GM23338 (cell line): ENCODE results near the gene TAS2R3. TPM values are rescaled to one million over a fixed set of nuclear protein-coding genes. Genes with fewer than 3 reads are reported as not detected.

ENCODE experiments used
- ATAC-seq: fragments of 200-7000 bp; cut with Tn5 transposase; 3 replicates; pipeline ENCODE4 v1.9.1; 2020
- DNase-seq: peaks from one replicate; pipeline ENCODE4 v3.0.0-alpha.2; 2015; ENCODE audit warnings: low spot score
- H2AFZ ChIP-seq: fragments of 200-600 bp; sonication (generic); 2 replicates; pipeline ENCODE4 v1.8.0; 2016; ENCODE audit warnings: antibody characterized with exemption, mild to moderate bottlenecking, moderate library complexity
- H3F3A ChIP-seq: fragments of 200-600 bp; sonication (generic); replicated peaks from 2 replicates; pipeline ENCODE4 v1.8.0; 2017; ENCODE audit warnings: antibody characterized with exemption, mixed run types, low read depth
- H3K27ac ChIP-seq: fragments of 200-600 bp; sonication (generic); 2 replicates; pipeline ENCODE4 v1.6.1; 2016; ENCODE audit warnings: low read depth
- H3K27me3 ChIP-seq: fragments of 200-600 bp; sonication (generic); 2 replicates; pipeline ENCODE4 v1.8.0; 2016; ENCODE audit warnings: mild to moderate bottlenecking, mixed run types, moderate library complexity; ENCODE audit not compliant: insufficient read depth
- H3K36me3 ChIP-seq: fragments of 200-600 bp; sonication (generic); 2 replicates; pipeline ENCODE4 v1.8.0; 2016; ENCODE audit warnings: mild to moderate bottlenecking; ENCODE audit not compliant: insufficient read depth
- H3K4me1 ChIP-seq: fragments of 200-600 bp; sonication (generic); 2 replicates; pipeline ENCODE4 v1.8.0; 2016; ENCODE audit warnings: mild to moderate bottlenecking, moderate library complexity; ENCODE audit not compliant: insufficient read depth
- H3K4me2 ChIP-seq: fragments of 200-600 bp; sonication (generic); 2 replicates; pipeline ENCODE4 v1.7.1; 2017; ENCODE audit warnings: mixed run types
- H3K4me3 ChIP-seq: fragments of 200-600 bp; sonication (generic); 2 replicates; pipeline ENCODE4 v1.6.1; 2016; ENCODE audit warnings: mixed run types
- H3K79me2 ChIP-seq: fragments of 200-600 bp; sonication (generic); replicated peaks from 2 replicates; pipeline ENCODE4 v1.8.0; 2017; ENCODE audit warnings: mild to moderate bottlenecking; ENCODE audit not compliant: insufficient read depth
- H3K9me2 ChIP-seq: fragments of 200-600 bp; sonication (generic); 2 replicates; pipeline ENCODE4 v1.8.0; 2017; ENCODE audit not compliant: insufficient read depth
- H4K20me1 ChIP-seq: fragments of 200-600 bp; sonication (generic); replicated peaks from 2 replicates; pipeline ENCODE4 v1.8.0; 2017; ENCODE audit warnings: mild to moderate bottlenecking; ENCODE audit not compliant: insufficient read depth
- H3K27ac Mint-ChIP-seq: 2 replicates; pipeline ENCODE4 v1.8.0; 2020; ENCODE audit warnings: inconsistent platforms, mild to moderate bottlenecking, moderate library complexity, mixed read lengths
- H3K27me3 Mint-ChIP-seq: 3 replicates; pipeline ENCODE4 v1.8.0; 2022; ENCODE audit warnings: low read depth, mild to moderate bottlenecking, moderate library complexity, mixed read lengths, inconsistent platforms; ENCODE audit not compliant: insufficient read depth, poor library complexity
- H3K36me3 Mint-ChIP-seq: 3 replicates; pipeline ENCODE4 v1.8.0; 2021; ENCODE audit warnings: low read depth, mild to moderate bottlenecking, inconsistent platforms, moderate library complexity, mixed read lengths
- H3K4me1 Mint-ChIP-seq: 3 replicates; pipeline ENCODE4 v1.8.0; 2020; ENCODE audit warnings: mild to moderate bottlenecking, inconsistent platforms, mixed read lengths
- H3K4me3 Mint-ChIP-seq: 3 replicates; pipeline ENCODE4 v1.8.0; 2021; ENCODE audit warnings: moderate library complexity, mild to moderate bottlenecking, inconsistent platforms, mixed read lengths
- H3K9me3 Mint-ChIP-seq: 3 replicates; pipeline ENCODE4 v1.8.0; 2020; ENCODE audit warnings: moderate library complexity, mild to moderate bottlenecking, inconsistent platforms, mixed read lengths
- CREB1 ChIP-seq: fragments of 250-450 bp; sonication (Bioruptor Pico); IDR thresholded peaks from 2 replicates; pipeline ENCODE4 v1.5.0; 2020; ENCODE audit warnings: low read depth, mild to moderate bottlenecking, moderate library complexity
- EZH2phosphoT487 ChIP-seq: fragments of 200-600 bp; sonication (generic); IDR thresholded peaks from one replicate; pipeline ENCODE4 v1.8.1; 2018; ENCODE audit warnings: antibody characterized with exemption; ENCODE audit not compliant: unreplicated experiment
- JUNB ChIP-seq: IDR thresholded peaks from one replicate; pipeline ENCODE4 v1.6.1; 2016; ENCODE audit warnings: antibody characterized with exemption; ENCODE audit not compliant: unreplicated experiment
- NANOG ChIP-seq: IDR thresholded peaks from 2 replicates; pipeline ENCODE4 v1.6.1; 2016; ENCODE audit warnings: antibody characterized with exemption, borderline replicate concordance
- POLR2AphosphoS5 ChIP-seq: IDR thresholded peaks from 2 replicates; pipeline ENCODE4 v1.6.1; 2016; ENCODE audit warnings: antibody characterized with exemption, low read depth
- ZNF114 ChIP-seq: fragments of 250-450 bp; sonication (Bioruptor Pico); IDR thresholded peaks from 2 replicates; pipeline ENCODE4 v1.5.0; 2020; ENCODE audit warnings: mild to moderate bottlenecking, moderate library complexity
- ZNF331 ChIP-seq: fragments of 250-450 bp; sonication (Bioruptor Pico); IDR thresholded peaks from 2 replicates; pipeline ENCODE4 v1.5.0; 2020; ENCODE audit warnings: low read depth, mild to moderate bottlenecking, moderate library complexity
- long read RNA-seq: library from polyadenylated mRNA; unstranded; transcript quantifications from one replicate; pipeline ENCODE4 v2.0.0, GENCODE V29; 2020; ENCODE audit not compliant: unreplicated experiment
- polyA plus RNA-seq: library from polyadenylated mRNA; unstranded; fragments of >200 nt; fragmentation: Nextera tagmentation; extraction: Ambion mirVana; gene quantifications from 2 replicates; pipeline ENCODE4 v1.2.1, GENCODE V29; 2016
- total RNA-seq: library from RNA; depleted of rRNA; stranded (reverse); fragments of >200 nt; shearing (Covaris generic); gene quantifications from 2 replicates; pipeline ENCODE4 v1.2.3, GENCODE V29; 2014; rRNA removed
- TF ChIP-seq, protein P1 (sequence below), 2 experiments: fragments of 200-600 bp in 1 of 2; sonication (generic) in 1 of 2; conservative IDR thresholded peaks; 2 replicates each; pipeline versions ENCODE4 v1.5.1 to v1.6.1; 2016 to 2017; ENCODE audit warnings: antibody characterized with exemption in 2 of 2, low read depth in 2 of 2, mild to moderate bottlenecking in 2 of 2, moderate library complexity in 1 of 2
- TF ChIP-seq, protein P2 (sequence below): fragments of 250-450 bp; sonication (Bioruptor Pico); IDR thresholded peaks from 2 replicates; pipeline ENCODE4 v1.5.0; 2020; ENCODE audit warnings: mild to moderate bottlenecking, moderate library complexity
- TF ChIP-seq, protein P3 (sequence below): IDR thresholded peaks from 2 replicates; pipeline ENCODE4 v1.6.1; 2016; ENCODE audit warnings: antibody characterized with exemption

The TAS2R3 gene, protein sequence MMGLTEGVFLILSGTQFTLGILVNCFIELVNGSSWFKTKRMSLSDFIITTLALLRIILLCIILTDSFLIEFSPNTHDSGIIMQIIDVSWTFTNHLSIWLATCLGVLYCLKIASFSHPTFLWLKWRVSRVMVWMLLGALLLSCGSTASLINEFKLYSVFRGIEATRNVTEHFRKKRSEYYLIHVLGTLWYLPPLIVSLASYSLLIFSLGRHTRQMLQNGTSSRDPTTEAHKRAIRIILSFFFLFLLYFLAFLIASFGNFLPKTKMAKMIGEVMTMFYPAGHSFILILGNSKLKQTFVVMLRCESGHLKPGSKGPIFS
- total RNA-seq (3.9 and 6.9 TPM in 2 replicates), polyA plus RNA-seq (not detected in 2 replicates)
- long read RNA-seq, result 0 reads

DNA sequence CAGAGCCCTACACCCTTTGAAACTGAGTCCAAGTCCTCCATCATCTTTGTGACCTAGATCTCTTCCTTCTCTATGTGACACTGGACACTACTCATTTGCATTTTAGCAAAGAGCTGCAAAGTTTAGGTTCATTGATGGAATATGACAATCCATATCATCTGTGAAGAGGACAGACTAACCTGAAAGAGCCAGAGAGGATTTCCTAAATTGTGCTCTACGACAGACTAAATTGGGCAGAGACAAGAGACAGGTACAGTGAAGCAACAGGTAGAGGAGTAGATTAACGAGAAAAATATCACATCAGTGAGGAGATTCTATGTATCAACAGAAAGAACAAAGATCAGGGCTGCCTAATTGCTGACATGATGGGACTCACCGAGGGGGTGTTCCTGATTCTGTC lies at the start of gene TAS2R3:
TSS of gene TAS2R3 (plus strand) at position 301 of the 400 bp plus-strand sequence. CDS start at position 363, 62 bp downstream.
- no peak within 1 kb of the TSS for H2AFZ ChIP-seq
- no peaks in the 10 kb centered on the region for H3K9me3 Mint-ChIP-seq
- peaks cover 6% of the 10 kb centered on the region for H3K36me3 ChIP-seq
- no peak for DNase-seq
- no peak within 1 kb of the TSS for H3K27ac ChIP-seq
- H3K4me3 ChIP-seq, result no peak within 1 kb of the TSS
- H3K27me3 Mint-ChIP-seq, result no peaks in the 10 kb centered on the region
- peaks cover 36% of the 10 kb centered on the region for H3K36me3 Mint-ChIP-seq
- no peak within 1 kb of the TSS for H3K27ac Mint-ChIP-seq
- no peaks in the 10 kb centered on the region for H3K9me2 ChIP-seq
- no peaks in the 10 kb centered on the region for H3K4me1 ChIP-seq
- H4K20me1 ChIP-seq, result 0 out of 2 replicates have a peak, but pooled peaks cover 3% of the 10 kb centered on the region
- H3F3A ChIP-seq, result no peaks in the 10 kb centered on the region
- H3K4me1 Mint-ChIP-seq, result 0 out of 3 replicates have a peak, but pooled peaks cover 2% of the 10 kb centered on the region
- H3K4me3 Mint-ChIP-seq, result no peak within 1 kb of the TSS
- ATAC-seq, result no peak
- H3K4me2 ChIP-seq, result no peak within 1 kb of the TSS
- H3K79me2 ChIP-seq, result no peaks in the 10 kb centered on the region
- no peaks in the 10 kb centered on the region for H3K27me3 ChIP-seq
- TF ChIP-seq NANOG (no peak), ZNF331 (CRISPR knock-in tag) (no peak), EZH2phosphoT487 (no peak)

DNA sequence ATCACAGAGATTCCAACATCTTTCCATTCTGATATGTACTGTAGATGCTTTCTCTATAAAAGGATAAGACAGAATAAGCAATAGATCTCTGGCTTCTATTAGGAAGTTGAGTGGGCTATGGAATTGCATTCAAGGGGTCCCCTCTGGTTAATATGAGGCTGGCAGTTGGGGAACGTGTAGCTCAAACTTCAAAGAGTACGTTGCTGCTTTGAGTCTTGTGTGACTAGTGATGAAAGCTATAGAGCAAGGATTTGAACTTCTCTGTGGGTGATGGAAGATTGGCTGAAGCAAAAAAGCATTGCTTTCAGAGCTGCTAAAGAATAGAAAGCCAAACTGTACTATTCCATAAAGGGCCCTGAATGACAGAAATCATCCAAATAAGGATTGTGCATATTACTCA lies 49.3 kb upstream of the TAS2R3 start:
- Histone ChIP-seq H3K4me2 (no peak overlapping the region), H2AFZ (no peak overlapping the region), H3K79me2 (no peaks in the 10 kb centered on the region), H3F3A (no peaks in the 10 kb centered on the region), H3K9me2 (no peaks in the 10 kb centered on the region), H3K4me1 (peaks cover 39% of the 10 kb centered on the region), H3K27me3 (no peaks in the 10 kb centered on the region), H3K36me3 (no peaks in the 10 kb centered on the region), H3K27ac (no peak overlapping the region), H3K4me3 (no peak overlapping the region), H4K20me1 (no peaks in the 10 kb centered on the region)
- peaks cover 57% of the 10 kb centered on the region for H3K4me1 Mint-ChIP-seq
- no peak for DNase-seq
- no peaks in the 10 kb centered on the region for H3K9me3 Mint-ChIP-seq
- peaks cover 7% of the 10 kb centered on the region for H3K27me3 Mint-ChIP-seq
- ATAC-seq, result no peak
- H3K36me3 Mint-ChIP-seq, result no peaks in the 10 kb centered on the region
- no peak overlapping the region for H3K27ac Mint-ChIP-seq
- no peak overlapping the region for H3K4me3 Mint-ChIP-seq
- no peak for TF ChIP-seq POLR2AphosphoS5
- TF ChIP-seq, protein P1, sequence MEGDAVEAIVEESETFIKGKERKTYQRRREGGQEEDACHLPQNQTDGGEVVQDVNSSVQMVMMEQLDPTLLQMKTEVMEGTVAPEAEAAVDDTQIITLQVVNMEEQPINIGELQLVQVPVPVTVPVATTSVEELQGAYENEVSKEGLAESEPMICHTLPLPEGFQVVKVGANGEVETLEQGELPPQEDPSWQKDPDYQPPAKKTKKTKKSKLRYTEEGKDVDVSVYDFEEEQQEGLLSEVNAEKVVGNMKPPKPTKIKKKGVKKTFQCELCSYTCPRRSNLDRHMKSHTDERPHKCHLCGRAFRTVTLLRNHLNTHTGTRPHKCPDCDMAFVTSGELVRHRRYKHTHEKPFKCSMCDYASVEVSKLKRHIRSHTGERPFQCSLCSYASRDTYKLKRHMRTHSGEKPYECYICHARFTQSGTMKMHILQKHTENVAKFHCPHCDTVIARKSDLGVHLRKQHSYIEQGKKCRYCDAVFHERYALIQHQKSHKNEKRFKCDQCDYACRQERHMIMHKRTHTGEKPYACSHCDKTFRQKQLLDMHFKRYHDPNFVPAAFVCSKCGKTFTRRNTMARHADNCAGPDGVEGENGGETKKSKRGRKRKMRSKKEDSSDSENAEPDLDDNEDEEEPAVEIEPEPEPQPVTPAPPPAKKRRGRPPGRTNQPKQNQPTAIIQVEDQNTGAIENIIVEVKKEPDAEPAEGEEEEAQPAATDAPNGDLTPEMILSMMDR (conservative IDR thresholded peaks at IDR 0.05; ENCODE audit: low read depth in 2 of 2), result no peak
- no peak for TF ChIP-seq ZNF114 (CRISPR knock-in tag)
- TF ChIP-seq, protein P2, sequence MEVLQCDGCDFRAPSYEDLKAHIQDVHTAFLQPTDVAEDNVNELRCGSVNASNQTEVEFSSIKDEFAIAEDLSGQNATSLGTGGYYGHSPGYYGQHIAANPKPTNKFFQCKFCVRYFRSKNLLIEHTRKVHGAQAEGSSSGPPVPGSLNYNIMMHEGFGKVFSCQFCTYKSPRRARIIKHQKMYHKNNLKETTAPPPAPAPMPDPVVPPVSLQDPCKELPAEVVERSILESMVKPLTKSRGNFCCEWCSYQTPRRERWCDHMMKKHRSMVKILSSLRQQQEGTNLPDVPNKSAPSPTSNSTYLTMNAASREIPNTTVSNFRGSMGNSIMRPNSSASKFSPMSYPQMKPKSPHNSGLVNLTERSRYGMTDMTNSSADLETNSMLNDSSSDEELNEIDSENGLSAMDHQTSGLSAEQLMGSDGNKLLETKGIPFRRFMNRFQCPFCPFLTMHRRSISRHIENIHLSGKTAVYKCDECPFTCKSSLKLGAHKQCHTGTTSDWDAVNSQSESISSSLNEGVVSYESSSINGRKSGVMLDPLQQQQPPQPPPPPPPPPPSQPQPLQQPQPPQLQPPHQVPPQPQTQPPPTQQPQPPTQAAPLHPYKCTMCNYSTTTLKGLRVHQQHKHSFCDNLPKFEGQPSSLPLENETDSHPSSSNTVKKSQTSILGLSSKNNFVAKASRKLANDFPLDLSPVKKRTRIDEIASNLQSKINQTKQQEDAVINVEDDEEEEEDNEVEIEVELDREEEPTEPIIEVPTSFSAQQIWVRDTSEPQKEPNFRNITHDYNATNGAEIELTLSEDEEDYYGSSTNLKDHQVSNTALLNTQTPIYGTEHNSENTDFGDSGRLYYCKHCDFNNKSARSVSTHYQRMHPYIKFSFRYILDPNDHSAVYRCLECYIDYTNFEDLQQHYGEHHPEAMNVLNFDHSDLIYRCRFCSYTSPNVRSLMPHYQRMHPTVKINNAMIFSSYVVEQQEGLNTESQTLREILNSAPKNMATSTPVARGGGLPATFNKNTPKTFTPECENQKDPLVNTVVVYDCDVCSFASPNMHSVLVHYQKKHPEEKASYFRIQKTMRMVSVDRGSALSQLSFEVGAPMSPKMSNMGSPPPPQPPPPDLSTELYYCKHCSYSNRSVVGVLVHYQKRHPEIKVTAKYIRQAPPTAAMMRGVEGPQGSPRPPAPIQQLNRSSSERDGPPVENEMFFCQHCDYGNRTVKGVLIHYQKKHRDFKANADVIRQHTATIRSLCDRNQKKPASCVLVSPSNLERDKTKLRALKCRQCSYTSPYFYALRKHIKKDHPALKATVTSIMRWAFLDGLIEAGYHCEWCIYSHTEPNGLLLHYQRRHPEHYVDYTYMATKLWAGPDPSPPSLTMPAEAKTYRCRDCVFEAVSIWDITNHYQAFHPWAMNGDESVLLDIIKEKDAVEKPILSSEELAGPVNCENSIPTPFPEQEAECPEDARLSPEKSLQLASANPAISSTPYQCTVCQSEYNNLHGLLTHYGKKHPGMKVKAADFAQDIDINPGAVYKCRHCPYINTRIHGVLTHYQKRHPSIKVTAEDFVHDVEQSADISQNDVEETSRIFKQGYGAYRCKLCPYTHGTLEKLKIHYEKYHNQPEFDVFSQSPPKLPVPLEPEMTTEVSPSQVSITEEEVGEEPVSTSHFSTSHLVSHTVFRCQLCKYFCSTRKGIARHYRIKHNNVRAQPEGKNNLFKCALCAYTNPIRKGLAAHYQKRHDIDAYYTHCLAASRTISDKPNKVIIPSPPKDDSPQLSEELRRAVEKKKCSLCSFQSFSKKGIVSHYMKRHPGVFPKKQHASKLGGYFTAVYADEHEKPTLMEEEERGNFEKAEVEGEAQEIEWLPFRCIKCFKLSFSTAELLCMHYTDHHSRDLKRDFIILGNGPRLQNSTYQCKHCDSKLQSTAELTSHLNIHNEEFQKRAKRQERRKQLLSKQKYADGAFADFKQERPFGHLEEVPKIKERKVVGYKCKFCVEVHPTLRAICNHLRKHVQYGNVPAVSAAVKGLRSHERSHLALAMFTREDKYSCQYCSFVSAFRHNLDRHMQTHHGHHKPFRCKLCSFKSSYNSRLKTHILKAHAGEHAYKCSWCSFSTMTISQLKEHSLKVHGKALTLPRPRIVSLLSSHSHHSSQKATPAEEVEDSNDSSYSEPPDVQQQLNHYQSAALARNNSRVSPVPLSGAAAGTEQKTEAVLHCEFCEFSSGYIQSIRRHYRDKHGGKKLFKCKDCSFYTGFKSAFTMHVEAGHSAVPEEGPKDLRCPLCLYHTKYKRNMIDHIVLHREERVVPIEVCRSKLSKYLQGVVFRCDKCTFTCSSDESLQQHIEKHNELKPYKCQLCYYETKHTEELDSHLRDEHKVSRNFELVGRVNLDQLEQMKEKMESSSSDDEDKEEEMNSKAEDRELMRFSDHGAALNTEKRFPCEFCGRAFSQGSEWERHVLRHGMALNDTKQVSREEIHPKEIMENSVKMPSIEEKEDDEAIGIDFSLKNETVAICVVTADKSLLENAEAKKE (CRISPR knock-in tag), result no peak
- no peak for TF ChIP-seq CREB1 (CRISPR knock-in tag)
- TF ChIP-seq, protein P3, sequence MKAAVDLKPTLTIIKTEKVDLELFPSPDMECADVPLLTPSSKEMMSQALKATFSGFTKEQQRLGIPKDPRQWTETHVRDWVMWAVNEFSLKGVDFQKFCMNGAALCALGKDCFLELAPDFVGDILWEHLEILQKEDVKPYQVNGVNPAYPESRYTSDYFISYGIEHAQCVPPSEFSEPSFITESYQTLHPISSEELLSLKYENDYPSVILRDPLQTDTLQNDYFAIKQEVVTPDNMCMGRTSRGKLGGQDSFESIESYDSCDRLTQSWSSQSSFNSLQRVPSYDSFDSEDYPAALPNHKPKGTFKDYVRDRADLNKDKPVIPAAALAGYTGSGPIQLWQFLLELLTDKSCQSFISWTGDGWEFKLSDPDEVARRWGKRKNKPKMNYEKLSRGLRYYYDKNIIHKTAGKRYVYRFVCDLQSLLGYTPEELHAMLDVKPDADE, result no peak
- TF ChIP-seq EZH2phosphoT487, result no peak
- no peak for TF ChIP-seq JUNB
